Adrenal gland (tissue), 12 donors: ENCODE measurements around the gene AMBRA1. TPM values are rescaled to one million over a fixed set of nuclear protein-coding genes. Genes with fewer than 3 reads are reported as not detected.

Source experiments
- DNase-seq, 7 donors: peaks; one replicate each; pipeline ENCODE4 v3.0.0-alpha.2; 2019 to 2020
- H3K27ac ChIP-seq, 5 donors: fragments of 200-600 bp; sonication (generic) in 4 of 5; 1 replicate in 3 of 5; 2 replicates in 2 of 5; pipeline versions ENCODE4 v1.5.1 to v1.8.0; 2016 to 2020; ENCODE audit warnings: mild to moderate bottlenecking in 1 of 5
- H3K27me3 ChIP-seq: fragments of 200-600 bp; 2 replicates; pipeline ENCODE4 v1.8.0; 2021
- H3K36me3 ChIP-seq, 2 donors: fragments of 200-600 bp; replicated peaks in 1 of 2; 1 replicate in 1 of 2; 2 replicates in 1 of 2; pipeline versions ENCODE4 v1.5.1 to v1.8.0; 2018 to 2022
- H3K4me1 ChIP-seq, 2 donors: fragments of 200-600 bp; replicated peaks in 1 of 2; 1 replicate in 1 of 2; 2 replicates in 1 of 2; pipeline versions ENCODE4 v1.5.1 to v1.8.0; 2018 to 2021
- H3K4me3 ChIP-seq, 4 donors: fragments of 200-600 bp; sonication (generic) in 3 of 4; one replicate each; pipeline ENCODE4 v1.5.1; 2016 to 2018
- H3K9me3 ChIP-seq, 3 donors: fragments of 200-600 bp; sonication (generic) in 1 of 3; replicated peaks in 1 of 3; 1 replicate in 2 of 3; 2 replicates in 1 of 3; pipeline versions ENCODE4 v1.5.1 to v1.8.0; 2016 to 2021
- POLR2A ChIP-seq, 2 donors: fragments of 450-650 bp; IDR thresholded peaks; one replicate each; pipeline ENCODE4 v1.6.1; 2017; ENCODE audit warnings: antibody characterized with exemption in 2 of 2, mild to moderate bottlenecking in 2 of 2, moderate library complexity in 1 of 2
- WGBS, 4 donors: extraction: QIAGEN DNeasy Blood & Tissue Kit in 2 of 4; methylation state at CpG; one replicate each; pipeline versions ENCODE4 v1.1.5 to v1.1.7; 2013 to 2017; 5-methylcytosine and 5-hydroxymethylcytosine counted together
- intact Hi-C, 2 donors: fragments of 100-400 bp; cut with DNase I; formaldehyde crosslinking; loops; one replicate each; pipeline versions ENCODE4 v1.14.1 to v1.15.0; 2022 to 2023
- polyA plus RNA-seq, 3 donors: library from polyadenylated mRNA; stranded (reverse); fragments of 200-250 nt in 2 of 3; fragments of 350-450 nt in 1 of 3; fragmentation: Illumina TruSeq in 1 of 3; extraction: RNeasy Lipid Tissue Mini Kit (QIAGEN cat#74804) in 1 of 3; gene quantifications; one replicate each; pipeline ENCODE4 v1.2.3, GENCODE V29; 2013 to 2014
- total RNA-seq, 9 donors: library from RNA; depleted of rRNA in 4 of 9; stranded (reverse); fragments of >200 nt in 4 of 9; fragments of 120-200 nt in 1 of 9; fragmentation: NEBNext Ultra II Directional in 1 of 9; extraction: Animal tissue kit (Norgen Biotek cat#: 25700) in 1 of 9; gene quantifications; one replicate each; pipeline versions ENCODE4 v1.1.0 to v1.2.4, GENCODE V29; 2013 to 2023
- TF ChIP-seq, protein P1 (sequence below), 6 experiments: fragments of 450-650 bp in 4 of 6; fragments of 200-600 bp in 2 of 6; sonication (generic) in 1 of 6; IDR thresholded peaks; 1 replicate in 5 of 6; 2 replicates in 1 of 6; pipeline versions ENCODE4 v1.5.1 to v1.8.0; 2016 to 2021; ENCODE audit warnings: antibody characterized with exemption in 6 of 6, mild to moderate bottlenecking in 2 of 6, moderate library complexity in 1 of 6
- donor health status: healthy with polysubstance abuse.
- donor health status: Bipolar disorder and iron deficiency.
- donor health status: DM: yes; HTN: yes; CAD: no.
- donor health status: DM: no; HTN: no; CAD: no.
- donor health status: DM: no; HTN: no; CAD: no.
- donor health status: DM: yes; HTN: yes; CAD: no.

AMBRA1 gene
- total and polyA plus RNA-seq, 12 donors = 16.2 to 73.3 (median 49.7) TPM

DNA sequence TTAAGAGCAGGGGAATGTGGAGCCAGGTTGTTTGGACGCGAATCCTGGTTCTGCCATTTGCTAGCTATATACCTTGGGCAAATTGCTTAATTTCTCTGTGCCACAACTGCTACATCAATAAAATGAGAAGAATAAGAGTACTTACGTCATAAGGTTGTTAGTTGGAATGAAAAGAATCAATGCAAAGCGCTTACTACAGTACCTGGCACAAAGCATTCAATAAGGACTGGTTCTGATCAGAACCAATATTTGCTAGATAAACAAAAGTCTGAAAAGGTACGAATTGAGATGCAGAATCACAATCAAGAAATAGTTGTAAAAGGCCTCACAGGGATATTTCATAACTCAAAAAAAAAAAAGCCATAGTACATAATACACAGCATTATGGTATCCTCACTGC is 11.2 kb downstream of the AMBRA1 start:
- intact Hi-C loops = no loop called here
- H3K27ac ChIP-seq = no peak overlapping the region
- no peaks in the 10 kb centered on the region for H3K36me3 ChIP-seq
- no peak for DNase-seq
- WGBS, 4 donors = 91 to 94% (median 93%) methylated on average over 5 of the region's 5 CpGs
- TF ChIP-seq, protein P1, sequence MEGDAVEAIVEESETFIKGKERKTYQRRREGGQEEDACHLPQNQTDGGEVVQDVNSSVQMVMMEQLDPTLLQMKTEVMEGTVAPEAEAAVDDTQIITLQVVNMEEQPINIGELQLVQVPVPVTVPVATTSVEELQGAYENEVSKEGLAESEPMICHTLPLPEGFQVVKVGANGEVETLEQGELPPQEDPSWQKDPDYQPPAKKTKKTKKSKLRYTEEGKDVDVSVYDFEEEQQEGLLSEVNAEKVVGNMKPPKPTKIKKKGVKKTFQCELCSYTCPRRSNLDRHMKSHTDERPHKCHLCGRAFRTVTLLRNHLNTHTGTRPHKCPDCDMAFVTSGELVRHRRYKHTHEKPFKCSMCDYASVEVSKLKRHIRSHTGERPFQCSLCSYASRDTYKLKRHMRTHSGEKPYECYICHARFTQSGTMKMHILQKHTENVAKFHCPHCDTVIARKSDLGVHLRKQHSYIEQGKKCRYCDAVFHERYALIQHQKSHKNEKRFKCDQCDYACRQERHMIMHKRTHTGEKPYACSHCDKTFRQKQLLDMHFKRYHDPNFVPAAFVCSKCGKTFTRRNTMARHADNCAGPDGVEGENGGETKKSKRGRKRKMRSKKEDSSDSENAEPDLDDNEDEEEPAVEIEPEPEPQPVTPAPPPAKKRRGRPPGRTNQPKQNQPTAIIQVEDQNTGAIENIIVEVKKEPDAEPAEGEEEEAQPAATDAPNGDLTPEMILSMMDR (IDR thresholded peaks at IDR 0.05) = no peak
- TF ChIP-seq POLR2A (IDR thresholded peaks at IDR 0.05) = no peak
- no peaks in the 10 kb centered on the region for H3K9me3 ChIP-seq
- H3K4me1 ChIP-seq = peaks cover 0 to 15% of the 10 kb centered on the region in 2 donors
- H3K4me3 ChIP-seq = no peak overlapping the region
- H3K27me3 ChIP-seq = no peaks in the 10 kb centered on the region

DNA sequence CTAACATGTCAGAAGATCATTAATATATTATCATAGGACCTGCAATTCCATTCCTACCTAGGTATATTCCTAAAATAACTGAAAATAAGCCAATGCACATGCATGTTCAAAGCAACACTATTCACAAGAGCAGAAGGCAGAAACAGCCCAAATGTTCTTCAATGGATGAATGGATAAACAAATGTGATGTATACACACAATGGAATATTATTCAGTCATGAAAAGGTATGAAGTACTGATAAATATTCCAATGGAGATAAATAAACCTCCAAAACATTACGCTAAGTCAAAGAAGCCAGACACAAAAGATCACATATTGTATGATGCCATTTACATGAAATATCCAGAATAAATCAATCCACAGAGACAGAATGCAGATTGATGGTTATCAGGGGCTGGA is 16.8 kb downstream of the AMBRA1 start:
- no peak for DNase-seq
- intact Hi-C loops = no loop called here
- TF ChIP-seq, protein P1 (IDR thresholded peaks at IDR 0.05) = no peak
- no peak for TF ChIP-seq POLR2A (IDR thresholded peaks at IDR 0.05)
- no peak overlapping the region for H3K27ac ChIP-seq
- no peaks in the 10 kb centered on the region for H3K27me3 ChIP-seq
- no peaks in the 10 kb centered on the region for H3K9me3 ChIP-seq
- peaks cover 8 to 38% of the 10 kb centered on the region in 2 donors for H3K4me1 ChIP-seq
- WGBS, 4 donors = 95 to 100% (median 99%) methylated on average over 1 of the region's 1 CpG
- H3K36me3 ChIP-seq = no peaks in the 10 kb centered on the region
- H3K4me3 ChIP-seq = no peak overlapping the region

DNA sequence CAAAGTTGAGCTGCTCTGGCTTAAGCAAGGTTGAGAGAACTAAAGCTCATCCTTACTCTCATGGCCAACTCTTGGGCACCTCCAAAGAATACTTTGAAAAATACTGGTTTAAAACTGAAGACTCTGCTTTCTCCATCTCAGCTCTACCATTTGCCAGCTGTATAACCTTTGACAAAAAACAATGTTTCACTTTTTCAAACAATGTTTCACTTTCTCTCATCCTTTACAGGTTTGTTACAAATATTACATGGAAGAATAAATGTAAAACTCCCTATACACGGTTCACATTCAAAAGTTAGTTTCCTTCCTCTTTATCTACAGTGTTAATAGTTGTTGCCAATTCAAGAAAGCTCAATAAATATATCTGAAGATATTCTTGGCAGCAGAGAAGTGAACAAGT is 19.2 kb downstream of the AMBRA1 start:
- TF ChIP-seq POLR2A (IDR thresholded peaks at IDR 0.05) = no peak
- TF ChIP-seq, protein P1 (IDR thresholded peaks at IDR 0.05) = no peak
- no peaks in the 10 kb centered on the region for H3K36me3 ChIP-seq
- DNase-seq = no peak
- H3K4me3 ChIP-seq = no peak overlapping the region
- WGBS, 4 donors = 13 to 28% (median 19%) methylated on average over 1 of the region's 1 CpG
- no peaks in the 10 kb centered on the region for H3K9me3 ChIP-seq
- H3K4me1 ChIP-seq = peaks cover 8 to 48% of the 10 kb centered on the region in 2 donors
- no peaks in the 10 kb centered on the region for H3K27me3 ChIP-seq
- intact Hi-C loops = no loop called here
- H3K27ac ChIP-seq = no peak overlapping the region

DNA sequence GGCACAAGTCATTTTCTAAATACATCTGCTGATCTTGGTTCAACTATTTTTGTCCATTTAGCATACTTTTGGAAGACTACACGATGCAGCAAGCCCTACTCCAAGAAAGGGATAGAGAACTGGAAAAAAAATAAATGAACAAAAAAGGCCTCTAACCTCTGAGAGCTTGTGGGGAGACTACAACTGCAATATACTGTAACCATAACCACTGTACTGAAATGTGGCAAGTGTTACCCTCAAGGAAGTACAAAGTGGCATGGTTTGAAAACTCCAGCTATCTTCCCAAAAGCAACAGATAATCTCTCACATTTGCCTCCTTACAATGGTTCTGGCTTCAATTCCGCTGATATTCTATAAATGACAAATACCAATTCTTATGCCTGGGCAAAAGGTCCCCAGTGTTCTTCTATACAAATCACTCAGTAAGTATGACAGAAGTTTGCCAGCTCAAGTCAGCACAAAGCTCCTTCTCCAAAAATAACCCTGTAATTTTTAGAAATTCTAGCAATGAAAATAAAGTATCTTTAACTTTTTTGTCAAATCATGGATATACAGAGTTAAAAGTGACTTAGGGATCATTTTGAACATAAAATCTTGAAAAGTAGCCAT is 22.9 kb downstream of the AMBRA1 start:
- H3K36me3 ChIP-seq = no peaks in the 10 kb centered on the region
- DNase-seq = no peak
- 54 to 66% (median 60%) methylated on average over 2 of the region's 2 CpGs for WGBS, 4 donors
- no peak overlapping the region for H3K27ac ChIP-seq
- no peaks in the 10 kb centered on the region for H3K27me3 ChIP-seq
- intact Hi-C loops = no loop called here
- no peaks in the 10 kb centered on the region for H3K9me3 ChIP-seq
- TF ChIP-seq POLR2A (IDR thresholded peaks at IDR 0.05) = no peak
- TF ChIP-seq, protein P1 (IDR thresholded peaks at IDR 0.05) = no peak
- peaks cover 8 to 25% of the 10 kb centered on the region in 2 donors for H3K4me1 ChIP-seq
- H3K4me3 ChIP-seq = no peak overlapping the region
